ENCODE results near the gene OR51B4. TPM values are rescaled to one million over a fixed set of nuclear protein-coding genes. Genes with fewer than 3 reads are reported as not detected.

OR51B4 gene
- total and polyA plus RNA-seq, 9 of the 15 experiments (the other 6 are each of a cell fraction or from before 2014, with no cell fraction given): 17.1 to 64.6 (median 39.9) TPM

- peak; percentile 98 for TF ChIP-seq ZNF592 (IDR thresholded peaks at IDR 0.05)
- TF ChIP-seq ZNF551 (CRISPR knock-in tag; IDR thresholded peaks at IDR 0.05): no peak
- peak; percentile 85 for TF ChIP-seq ESRRA (IDR thresholded peaks at IDR 0.05; ENCODE audit: borderline replicate concordance, low read depth)
- TF ChIP-seq GTF3C2 (IDR thresholded peaks at IDR 0.05; ENCODE audit: borderline replicate concordance, extremely low read depth, insufficient read length): no peak
- peak; percentile 75 for TF ChIP-seq ZNF79 (CRISPR knock-in tag; IDR thresholded peaks at IDR 0.05; ENCODE audit: low read depth)
- TF ChIP-seq NCOA2 (IDR thresholded peaks at IDR 0.05; ENCODE audit: partially characterized antibody in 2 of 2): peak; percentile 81 to 90
- peak; percentile 67 for TF ChIP-seq PKNOX1 (IDR thresholded peaks at IDR 0.05)
- no peak for TF ChIP-seq ZNF324 (CRISPR knock-in tag; IDR thresholded peaks at IDR 0.05)
- peak; percentile 79 for TF ChIP-seq PYGO2 (tag; IDR thresholded peaks at IDR 0.05)
- no peak for TF ChIP-seq NR3C1 (CRISPR knock-in tag; IDR thresholded peaks at IDR 0.05)
- TF ChIP-seq SIN3B (IDR thresholded peaks at IDR 0.05; ENCODE audit: low read depth): 0 out of 2 replicates have a peak, but pooled peaks have one; percentile 9
- TF ChIP-seq TAL1 (IDR thresholded peaks at IDR 0.05): peak; percentile 97
- peak; percentile 88; the same call in 1 of the 2 replicates for TF ChIP-seq HLTF (IDR thresholded peaks at IDR 0.05)
- TF ChIP-seq KLF6 (CRISPR knock-in tag; IDR thresholded peaks at IDR 0.05; ENCODE audit: borderline replicate concordance): peak; percentile 89; the same call in 1 of the 2 replicates
- no peak for TF ChIP-seq SREBF2 (CRISPR knock-in tag; IDR thresholded peaks at IDR 0.05)
- TF ChIP-seq MNT (conservative IDR thresholded peaks at IDR 0.05): peak; percentile 69 to 85
- no peak for TF ChIP-seq CREBBP (IDR thresholded peaks at IDR 0.05; ENCODE audit: low read depth, low read length)
- TF ChIP-seq ZNF232 (CRISPR knock-in tag; IDR thresholded peaks at IDR 0.05): no peak
- TF ChIP-seq RAD21 (CRISPR knock-in tag; conservative IDR thresholded peaks at IDR 0.05 in 1 of 2, IDR thresholded peaks at IDR 0.05 in 1 of 2): peak; percentile 33 to 34; a peak in 3 of 4 replicates
These were observed 21.1 kb downstream of the OR51B4 start (continued) for GRCh38 chr11:5280582-5281102.
